Fibroblast of the conjunctiva (primary cell): Measurements from ENCODE around the gene ADAM12.
A peak's percentile ranks its signal among the peaks of the same experiment; 100 is the strongest.
"Not testable (repeated sequence)": the region's sequence is repeated elsewhere in the genome, so short reads cannot be mapped to it uniquely, and the experiment has no call there.

Experiments
- DNase-seq: peaks from one replicate; pipeline ENCODE4 v3.0.0-alpha.2; 2010; ENCODE audit warnings: low read depth

Gene ADAM12

DNA sequence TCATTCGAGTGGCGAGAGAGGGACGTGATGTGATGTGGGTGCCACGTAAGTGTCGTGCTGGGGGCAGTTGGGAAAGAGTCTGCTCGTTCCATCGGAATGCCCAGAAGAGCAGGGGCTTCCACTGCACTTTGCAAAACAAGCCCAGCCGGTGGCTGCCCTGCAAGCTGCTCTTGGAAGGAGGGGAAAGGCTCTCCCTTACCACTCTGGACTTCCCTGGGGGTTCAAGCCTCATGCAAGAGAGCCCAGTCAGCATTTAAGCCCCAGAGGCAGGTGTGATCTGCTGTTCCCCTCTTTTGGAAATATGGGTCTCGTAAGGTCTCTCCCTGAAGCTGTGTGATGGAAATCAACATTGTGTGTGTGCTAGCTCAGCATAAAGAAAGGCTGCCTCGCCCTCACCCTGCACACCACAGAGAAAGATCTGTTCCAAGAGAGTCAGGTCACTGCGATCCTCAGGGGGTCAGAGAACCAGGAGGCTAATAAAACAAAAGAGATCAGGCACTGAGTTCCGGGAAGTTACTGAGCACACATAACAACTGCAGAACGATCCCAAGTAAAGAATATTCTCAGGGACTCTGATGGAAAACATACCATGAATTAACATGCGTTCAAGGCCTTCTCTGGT lies 212.5 kb downstream of the ADAM12 start:
- DNase-seq: peak; percentile 23

DNA sequence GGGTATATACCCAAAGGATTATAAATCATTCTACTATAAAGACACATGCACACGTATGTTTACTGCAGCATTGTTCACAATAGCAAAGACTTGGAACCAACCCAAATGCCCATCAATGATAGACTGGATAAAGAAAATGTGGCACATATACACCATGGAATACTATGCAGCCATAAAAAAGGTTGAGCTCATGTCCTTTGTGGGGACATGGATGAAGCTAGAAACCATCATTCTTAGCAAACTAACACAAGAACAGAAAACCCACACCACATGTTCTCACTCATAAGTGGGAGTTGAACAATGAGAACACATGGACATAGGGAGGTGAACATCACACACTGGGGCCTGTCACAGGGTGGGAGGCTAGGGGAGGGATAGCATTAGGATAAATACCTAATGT lies 215.5 kb downstream of the ADAM12 start:
- DNase-seq: not testable (repeated sequence)

DNA sequence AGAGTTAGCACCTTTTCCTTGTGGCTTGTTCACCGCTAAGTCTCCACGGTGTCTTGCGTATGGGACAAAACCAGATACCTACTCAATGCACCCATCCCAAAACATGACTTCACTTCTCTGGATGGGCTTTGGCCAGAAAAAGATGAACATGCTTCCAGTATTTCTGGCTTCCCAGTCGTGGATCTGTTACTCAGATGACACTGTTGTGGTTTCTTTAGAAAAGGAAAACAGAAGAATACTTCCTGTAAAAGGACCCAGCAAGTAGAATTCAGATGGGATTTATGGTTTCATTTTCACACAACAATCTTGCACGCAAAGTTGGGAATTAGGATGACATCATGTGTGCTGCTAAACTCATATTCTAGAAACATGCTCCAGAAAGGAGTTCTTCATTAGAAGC lies 216.7 kb downstream of the ADAM12 start:
- DNase-seq: peak; percentile 68

DNA sequence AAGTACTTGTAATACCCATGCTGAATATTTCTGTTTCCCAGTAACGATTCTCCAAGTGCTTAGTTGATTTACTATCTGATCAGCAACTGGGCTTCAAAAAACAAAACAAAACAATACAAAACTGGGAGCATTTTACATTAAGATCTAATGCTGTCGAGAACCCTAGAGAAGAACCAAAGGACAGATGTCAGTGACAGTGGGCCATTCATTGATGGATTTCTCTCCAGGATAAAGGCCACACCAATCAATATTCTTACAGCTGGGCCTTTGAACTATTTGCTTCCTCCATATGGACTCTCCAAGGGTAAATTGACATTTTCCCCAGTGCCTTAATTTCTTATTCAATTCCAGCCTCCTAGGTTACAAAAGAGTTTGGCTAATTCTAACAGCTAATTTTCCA lies 217.5 kb downstream of the ADAM12 start:
- DNase-seq: no peak

DNA sequence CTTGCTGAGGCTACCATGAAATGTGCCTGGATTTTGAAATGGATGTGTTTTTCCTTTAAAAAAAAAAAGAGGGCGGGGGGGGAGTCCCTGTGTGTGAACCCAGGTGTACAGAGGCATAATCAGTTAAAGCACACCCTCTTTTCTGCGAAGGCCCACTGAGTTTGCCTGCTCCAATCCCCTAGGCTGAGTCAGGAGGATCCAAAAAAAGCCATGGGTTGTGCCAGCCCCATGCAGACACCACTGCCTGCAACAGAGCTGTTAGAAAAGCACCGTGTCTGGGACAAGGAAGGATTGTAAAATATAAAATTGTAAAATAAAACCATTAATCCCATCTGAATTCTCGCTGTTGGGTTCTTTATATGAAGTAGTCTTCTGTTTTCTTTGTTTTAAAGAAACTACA lies 217.9 kb downstream of the ADAM12 start:
- DNase-seq: no peak

DNA sequence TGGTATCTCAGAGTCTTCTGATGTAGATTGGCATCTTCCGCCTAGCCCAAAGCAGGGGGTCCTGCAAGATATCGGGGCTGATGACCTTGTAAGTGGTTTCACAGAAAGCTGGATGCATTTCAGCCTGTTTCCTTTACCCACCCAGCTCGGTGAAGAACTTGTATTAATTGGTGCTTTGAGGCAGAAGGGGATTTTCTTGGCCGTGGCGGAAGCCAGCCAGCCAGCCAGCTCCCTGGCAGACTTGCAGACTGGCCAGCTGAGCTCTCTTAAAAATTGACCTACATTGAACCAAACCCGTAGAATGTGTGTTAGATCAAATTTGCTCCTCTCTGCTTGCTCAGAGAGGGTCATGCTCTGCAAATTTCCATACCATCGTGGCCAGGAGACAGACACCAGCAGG lies 218.4 kb downstream of the ADAM12 start:
- DNase-seq: no peak

DNA sequence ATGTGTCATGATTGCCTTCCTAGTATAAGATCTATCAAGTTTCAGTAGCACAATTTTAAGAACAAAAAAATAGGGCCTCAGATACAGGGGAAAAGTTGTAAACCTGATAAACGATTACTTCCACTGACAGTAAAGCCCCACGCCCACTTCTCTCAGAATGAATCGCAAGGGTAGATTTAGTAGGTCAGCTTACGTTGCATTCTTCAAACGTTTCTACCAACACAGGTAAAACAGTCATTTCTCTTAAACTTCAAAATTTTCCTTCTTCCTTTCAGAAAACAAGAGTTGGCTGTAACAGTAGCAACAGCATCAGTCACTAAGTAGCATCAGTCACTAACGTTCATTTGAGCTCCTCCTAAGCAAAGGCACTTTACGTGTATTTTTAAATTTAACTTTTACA lies 221.5 kb downstream of the ADAM12 start:
- DNase-seq: no peak

DNA sequence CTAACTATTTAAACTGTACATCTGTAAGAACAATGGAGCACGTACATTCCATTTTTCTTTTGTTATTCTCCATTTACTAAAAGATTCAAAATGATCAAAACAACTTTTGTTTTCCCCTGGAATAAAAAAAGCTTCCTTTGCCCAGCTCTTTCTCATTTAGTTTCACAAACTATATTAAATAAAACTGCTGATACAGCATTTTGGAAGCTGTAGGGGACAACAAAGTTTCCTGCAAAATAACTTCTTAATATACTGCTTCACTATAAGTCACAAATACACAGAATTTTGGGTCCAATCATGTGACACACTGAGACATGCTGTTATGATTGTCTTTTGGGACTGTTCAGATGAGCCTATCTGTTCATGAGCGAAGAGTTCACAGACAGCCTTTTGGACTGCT lies 222.4 kb downstream of the ADAM12 start:
- DNase-seq: no peak

DNA sequence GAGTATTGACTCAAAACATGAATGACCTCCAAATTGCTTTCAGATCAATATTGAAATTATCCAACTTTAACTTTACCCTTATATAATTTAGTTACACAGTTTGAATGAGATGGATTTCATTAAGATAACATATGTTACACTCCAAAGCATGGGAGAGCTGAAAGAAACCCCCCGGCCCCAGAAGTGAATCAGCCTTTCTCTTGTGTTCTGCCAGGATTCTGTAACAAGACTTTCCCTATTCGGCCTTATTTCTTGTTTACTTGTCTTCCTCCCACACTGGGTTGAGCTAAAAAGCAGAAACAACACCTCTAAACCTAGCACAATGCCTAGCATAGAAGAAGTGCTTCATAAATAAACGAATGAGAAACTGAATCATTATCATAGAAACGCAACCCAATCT lies 224.8 kb downstream of the ADAM12 start:
- no peak for DNase-seq

DNA sequence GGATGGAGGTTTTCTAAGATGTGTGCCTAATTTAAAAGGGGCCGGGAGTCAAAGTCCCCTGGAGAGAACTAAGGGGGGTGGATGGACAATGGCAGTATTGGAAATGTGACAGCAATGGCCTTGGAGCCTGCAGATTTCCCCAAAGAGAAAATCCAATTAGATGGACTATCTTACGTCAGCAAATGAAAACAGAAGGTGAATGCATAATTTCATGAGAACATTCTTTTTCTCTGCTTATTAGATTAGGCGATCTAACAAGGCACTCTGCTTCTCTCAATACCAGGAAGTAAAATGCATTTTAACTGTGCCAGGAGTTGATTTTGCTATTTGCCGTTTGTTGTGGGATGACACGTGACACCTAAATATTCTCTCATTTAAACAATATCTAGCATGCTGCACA lies 226.6 kb downstream of the ADAM12 start:
- DNase-seq: no peak

DNA sequence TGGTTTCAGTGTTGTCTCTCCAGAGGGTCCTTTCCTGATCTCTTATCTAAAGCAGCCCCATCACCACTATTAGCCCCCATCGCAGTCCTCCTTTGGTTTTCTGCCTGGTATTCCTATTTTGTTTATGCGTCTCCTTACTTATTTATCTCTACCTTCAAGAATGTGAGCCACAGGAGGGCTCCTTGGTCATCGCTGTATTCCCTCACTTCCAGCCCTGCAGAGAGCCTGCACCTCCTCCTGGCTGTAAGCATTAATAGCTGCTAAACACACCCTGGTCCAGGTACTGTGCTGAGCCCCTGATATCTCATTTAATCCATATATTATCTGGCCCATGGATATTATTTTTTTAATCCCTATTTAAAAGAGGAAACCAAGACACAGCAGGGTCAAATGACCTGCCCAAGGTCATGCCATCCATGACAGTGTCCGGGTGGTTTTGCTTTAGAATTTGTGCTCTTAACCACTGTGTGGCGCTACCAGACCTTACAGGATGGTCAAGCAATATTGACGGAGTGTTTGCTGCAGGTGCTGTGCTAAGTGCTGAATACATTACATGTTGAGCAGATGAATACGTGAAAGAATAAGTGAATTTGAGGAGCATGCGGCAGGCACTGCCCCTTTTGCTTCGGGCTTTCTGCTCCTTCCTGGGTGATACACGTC lies 227.2 kb downstream of the ADAM12 start:
- DNase-seq: peak; percentile 51

DNA sequence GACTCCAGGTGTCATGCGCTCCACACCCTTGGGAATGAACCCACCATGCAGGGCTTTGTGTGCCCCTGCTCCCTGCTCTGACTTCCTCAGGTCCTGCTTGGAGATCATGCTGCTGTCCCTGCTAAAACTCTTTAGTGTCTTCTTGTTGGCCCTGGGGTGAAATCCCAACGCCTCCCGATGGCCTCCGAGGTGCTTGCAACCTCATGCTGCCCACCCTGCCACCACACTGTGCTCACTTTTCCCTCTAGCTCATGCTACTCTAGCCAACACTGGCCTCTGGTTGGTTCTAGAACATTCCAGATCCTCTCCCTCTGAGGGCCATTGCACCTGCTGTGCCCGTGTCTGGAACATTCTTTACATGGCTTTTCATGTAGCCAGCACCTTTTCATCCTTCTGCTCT lies 227.7 kb downstream of the ADAM12 start:
- no peak for DNase-seq

DNA sequence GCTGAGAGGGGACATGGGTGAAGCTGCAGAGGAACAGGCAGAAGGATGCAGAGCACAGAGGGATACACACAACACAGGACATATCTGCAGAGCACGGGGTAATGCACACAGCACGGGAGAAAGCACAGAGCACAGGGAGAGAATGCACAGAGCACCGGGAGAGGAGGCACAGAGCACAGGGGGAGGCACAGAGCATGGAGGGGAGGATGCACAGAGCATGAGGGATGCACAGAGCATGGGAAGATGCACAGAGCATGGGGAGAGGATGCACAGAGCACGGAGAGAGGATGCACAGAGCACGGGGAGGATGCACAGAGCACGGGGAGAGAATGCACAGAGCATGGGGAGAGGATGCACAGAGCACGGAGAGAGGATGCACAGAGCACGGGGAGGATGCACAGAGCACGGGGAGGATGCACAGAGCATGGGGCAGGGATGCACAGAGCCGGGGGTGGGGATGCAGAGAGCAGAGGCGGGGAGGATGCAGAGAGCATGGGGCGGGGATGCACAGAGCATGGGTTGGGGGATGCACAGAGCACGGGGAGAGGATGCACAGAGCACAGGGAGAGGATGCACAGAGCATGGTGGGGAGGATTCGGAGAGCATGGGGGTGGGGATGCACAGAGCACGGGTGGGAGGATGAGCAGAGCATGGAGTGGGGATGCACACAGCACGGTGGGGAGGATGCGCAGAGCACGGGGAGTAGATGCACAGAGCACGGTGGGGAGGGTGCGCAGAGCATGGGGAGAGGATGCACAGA lies 230.0 kb downstream of the ADAM12 start:
- no peak for DNase-seq

DNA sequence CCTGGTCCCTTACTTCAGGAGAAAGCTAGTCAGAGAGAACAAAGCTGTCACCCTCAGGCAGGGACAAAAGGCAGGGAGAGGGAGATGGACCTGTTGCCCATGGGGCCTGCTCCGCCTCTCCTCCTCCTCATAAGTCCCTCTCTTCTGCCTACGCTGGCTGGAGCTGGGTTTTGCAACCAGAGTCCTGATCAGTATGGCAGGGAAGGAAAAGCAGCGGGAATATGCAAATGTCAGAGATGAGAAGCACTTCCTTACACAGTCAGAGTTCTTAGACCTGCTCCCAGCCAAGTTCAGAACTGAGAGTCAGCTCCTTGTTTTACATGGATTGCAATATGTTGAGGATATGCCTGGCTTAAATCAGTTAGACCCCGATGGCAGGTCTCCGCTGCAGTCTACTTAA lies 231.1 kb downstream of the ADAM12 start:
- no peak for DNase-seq

DNA sequence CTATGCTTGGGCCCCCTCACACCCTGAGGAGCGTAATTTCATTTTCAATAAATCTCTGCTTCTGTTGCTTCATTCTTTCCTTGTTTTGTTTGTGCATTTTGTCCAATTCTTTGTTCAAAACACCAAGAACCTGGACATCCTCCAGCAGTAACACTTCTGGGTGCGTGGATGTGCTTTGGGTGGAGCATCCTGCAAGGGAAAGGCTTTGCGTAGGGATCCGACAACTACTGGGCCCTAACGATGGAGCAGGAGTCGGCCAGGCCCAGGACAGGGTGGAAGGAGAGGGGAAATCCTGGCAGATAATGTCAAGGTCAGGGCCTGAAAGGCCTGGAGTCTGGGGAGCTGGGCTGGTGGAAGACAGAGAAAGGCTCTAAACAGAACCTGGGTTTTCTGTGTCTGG lies 231.8 kb downstream of the ADAM12 start:
- DNase-seq: no peak

DNA sequence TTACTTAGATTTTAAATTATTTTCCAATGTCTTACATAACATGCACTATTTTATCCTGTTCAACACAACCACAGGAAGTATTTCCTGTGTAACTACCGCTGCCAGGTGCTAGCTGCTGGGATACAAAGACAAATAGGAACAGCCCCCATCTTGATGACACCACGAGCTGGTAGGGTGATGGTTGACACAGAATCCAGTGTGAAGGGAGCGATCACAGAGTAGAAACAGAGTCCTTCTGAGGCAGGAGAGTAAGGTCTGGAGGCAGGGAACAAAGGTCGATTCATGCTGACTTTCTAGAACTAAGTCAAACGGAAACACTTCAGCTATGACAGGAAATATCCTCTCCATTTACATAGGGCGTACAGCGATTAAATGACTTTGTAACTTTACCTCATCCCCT lies 232.3 kb downstream of the ADAM12 start:
- DNase-seq: no peak

DNA sequence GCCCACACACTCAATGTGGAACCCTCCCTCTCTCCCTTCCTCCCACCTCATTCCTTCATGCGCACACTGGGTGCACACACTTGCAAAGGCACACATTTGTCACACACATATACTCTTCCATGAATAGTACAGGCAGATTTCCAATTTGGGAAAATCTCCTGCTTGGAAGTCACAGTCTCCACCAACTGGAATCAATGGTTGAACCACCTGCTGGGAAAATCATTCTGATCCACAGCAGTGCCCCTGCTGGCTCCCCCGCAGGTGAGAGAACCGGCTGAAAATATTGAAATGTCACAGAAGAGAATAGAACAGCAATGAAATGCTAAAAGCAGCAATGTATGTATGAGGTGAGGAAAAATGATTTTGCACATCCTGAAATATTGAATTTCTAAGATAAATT lies 232.7 kb downstream of the ADAM12 start:
- DNase-seq: no peak

DNA sequence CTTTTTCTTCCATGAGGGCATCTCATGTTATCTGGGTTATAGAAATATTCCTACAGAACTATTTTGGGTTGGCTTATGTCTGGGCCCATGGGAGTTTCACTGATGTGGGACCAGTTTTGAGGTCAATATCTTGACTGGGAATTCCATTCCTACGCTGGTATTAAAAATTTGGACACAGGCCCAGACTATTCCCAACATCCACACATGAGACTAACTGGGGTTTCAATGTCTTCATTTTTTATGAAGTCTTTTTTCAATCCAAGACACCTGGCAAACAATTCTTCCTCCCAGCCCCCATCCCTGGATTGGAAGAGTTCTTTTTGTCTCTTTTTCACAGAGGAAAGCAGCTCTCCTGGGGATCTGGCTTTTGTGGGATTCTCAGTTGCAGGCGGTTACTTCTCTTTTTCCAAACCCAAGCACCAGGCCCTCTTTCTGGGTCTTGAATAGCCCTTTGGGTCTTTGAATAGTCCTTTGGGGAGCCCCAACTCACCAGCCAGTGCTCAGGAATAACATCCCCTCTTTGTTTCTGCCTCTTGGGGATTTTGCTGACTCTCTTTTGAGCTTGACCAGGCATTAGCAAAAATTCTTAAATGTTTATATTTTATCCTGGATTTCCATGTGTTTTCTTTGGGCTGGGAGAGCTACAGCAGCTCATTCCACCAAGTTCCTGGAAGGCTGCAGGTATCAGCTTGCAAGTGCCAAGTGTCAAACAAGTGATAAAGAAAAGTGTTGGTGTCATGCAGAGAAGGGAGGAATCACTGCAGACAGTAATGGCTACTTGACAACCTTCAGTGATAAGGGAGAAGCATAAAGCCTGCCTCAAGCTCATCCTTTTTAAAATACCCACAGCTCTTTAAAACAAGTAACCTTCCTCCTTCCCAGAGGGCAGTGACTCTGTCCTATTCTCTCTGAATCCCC lies 234.3 kb downstream of the ADAM12 start:
- no peak for DNase-seq

DNA sequence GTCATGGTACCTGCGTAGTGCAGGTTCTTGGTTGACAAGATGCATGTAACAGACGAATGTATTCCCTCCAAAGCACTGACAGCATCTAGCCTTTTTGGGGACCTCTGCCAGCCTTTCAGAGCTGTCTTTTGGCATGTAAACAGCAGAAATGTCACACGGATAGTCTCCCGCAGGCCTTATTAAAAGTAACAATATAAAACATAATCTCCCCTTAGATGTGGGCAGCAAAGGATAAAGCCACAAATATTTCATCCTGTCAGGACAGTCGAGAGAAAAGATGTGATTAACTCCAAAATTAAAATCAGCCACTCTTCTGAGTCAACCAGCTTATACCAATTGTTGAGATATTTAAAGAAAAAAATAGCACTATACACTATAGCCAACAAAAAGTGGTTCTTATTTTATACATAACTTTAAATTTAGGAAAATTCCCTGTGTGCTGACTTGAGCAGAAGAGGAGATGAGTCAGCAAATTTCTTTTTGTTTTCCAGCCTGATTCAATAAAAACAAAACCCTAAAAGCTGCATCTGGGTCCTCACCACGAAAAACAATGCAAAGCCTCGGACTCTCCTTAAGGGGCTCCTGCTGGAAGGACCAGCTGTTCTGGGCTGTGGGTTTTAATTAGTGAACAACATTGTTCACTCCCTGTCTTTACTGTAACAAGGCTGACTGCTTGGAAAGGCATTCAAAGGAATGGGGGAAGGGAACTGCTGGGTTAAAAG lies 240.2 kb downstream of the ADAM12 start:
- peak; percentile 70 for DNase-seq

DNA sequence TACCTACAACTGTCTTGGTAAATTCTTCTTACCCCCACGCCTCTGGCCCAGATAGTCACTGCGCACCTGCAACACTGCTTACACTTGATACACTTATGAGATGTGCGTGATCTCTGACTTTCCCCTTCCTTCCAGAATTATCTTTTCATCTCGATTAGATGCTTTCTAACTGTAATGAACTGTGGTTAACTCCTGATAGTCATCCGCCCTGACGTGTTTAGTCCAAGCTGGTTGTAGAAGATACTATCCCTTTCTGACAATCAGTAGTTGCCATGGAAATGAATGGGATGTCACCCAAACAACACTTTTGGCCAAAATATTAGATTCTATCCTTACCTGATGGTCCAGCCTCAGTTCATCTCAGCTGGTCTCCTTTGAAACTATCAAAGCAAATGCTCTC lies 241.5 kb downstream of the ADAM12 start:
- DNase-seq: no peak

DNA sequence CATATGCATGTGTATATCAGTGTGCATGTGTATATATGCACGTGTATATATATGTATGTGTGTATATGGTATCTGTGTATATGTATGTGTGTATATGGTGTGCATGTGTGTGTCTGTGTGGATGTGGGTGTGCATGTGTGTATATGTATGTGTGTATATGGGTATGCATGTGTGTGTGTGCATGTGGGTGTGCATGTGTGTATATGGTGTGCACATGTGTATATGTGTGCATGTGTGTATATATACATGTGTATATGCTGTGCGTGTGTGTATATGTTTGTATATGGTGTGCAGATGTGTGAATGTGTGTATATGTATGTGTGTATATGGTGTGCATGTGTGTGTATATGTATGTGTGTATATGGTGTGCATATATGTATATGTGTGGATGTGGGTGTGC lies 245.2 kb downstream of the ADAM12 start:
- no peak for DNase-seq
